ENCODE data around the gene CCDC187. TPM values are rescaled to one million over a fixed set of nuclear protein-coding genes. Genes with fewer than 3 reads are reported as not detected.

CCDC187 gene
- polyA plus RNA-seq, 1 donor from 2014 or later = not detected

DNA sequence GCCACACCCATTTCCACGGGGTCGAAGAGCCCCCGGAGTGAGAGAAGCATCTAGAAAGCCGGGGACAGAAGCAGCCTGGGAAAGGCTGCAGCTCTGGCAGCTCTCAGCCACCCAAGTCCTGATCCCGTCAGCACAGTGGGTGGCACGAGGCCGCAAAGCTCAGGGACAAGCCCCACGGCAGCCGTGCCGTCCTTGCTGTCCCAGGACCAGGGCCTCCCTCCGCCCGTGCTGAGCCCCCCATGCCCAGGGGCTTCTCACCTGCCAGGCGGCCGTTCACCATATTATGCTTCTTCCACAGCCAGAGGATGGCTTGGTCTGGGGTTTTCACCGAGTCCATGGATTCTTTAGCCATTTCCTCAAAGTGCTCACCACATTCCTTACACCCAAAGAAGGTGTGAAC lies 92.9 kb downstream of the CCDC187 start:
- Histone ChIP-seq H3K9ac (ENCODE audit: low read length) (no peak overlapping the region), H3K36me3 (ENCODE audit: insufficient read depth, low read length) (peaks cover 6% of the 10 kb centered on the region), H3K9me2 (ENCODE audit: insufficient read depth, low read length) (no peaks in the 10 kb centered on the region), H3K9me3 (ENCODE audit: low read length) (no peaks in the 10 kb centered on the region), H3K4me2 (ENCODE audit: low read length) (no peak overlapping the region), H4K20me1 (ENCODE audit: insufficient read depth) (no peaks in the 10 kb centered on the region), H3F3A (ENCODE audit: insufficient read depth, low read length, poor library complexity, severe bottlenecking) (no peaks in the 10 kb centered on the region), H2AFZ (ENCODE audit: low read depth, low read length) (no peak overlapping the region), H3K79me2 (replicated peaks; ENCODE audit: insufficient read depth, low read length) (no peaks in the 10 kb centered on the region), H3K27me3 (ENCODE audit: insufficient read depth, low read depth, low read length) (peaks cover 5% of the 10 kb centered on the region), H3K27ac (ENCODE audit: low read length) (no peak overlapping the region), H3K4me3 (ENCODE audit: low read length) (no peak overlapping the region)
- no peak for TF ChIP-seq EZH2 (IDR thresholded peaks at IDR 0.05; ENCODE audit: borderline replicate concordance, insufficient read depth, low read length, poor library complexity, severe bottlenecking)
- no peak for TF ChIP-seq EP300 (conservative IDR thresholded peaks at IDR 0.05; ENCODE audit: poor library complexity, severe bottlenecking)
- no peak for TF ChIP-seq POLR2AphosphoS5 (IDR thresholded peaks at IDR 0.05)
- no peak for TF ChIP-seq TAF1 (IDR thresholded peaks at IDR 0.05; ENCODE audit: low read depth)
- TF ChIP-seq, protein P1, sequence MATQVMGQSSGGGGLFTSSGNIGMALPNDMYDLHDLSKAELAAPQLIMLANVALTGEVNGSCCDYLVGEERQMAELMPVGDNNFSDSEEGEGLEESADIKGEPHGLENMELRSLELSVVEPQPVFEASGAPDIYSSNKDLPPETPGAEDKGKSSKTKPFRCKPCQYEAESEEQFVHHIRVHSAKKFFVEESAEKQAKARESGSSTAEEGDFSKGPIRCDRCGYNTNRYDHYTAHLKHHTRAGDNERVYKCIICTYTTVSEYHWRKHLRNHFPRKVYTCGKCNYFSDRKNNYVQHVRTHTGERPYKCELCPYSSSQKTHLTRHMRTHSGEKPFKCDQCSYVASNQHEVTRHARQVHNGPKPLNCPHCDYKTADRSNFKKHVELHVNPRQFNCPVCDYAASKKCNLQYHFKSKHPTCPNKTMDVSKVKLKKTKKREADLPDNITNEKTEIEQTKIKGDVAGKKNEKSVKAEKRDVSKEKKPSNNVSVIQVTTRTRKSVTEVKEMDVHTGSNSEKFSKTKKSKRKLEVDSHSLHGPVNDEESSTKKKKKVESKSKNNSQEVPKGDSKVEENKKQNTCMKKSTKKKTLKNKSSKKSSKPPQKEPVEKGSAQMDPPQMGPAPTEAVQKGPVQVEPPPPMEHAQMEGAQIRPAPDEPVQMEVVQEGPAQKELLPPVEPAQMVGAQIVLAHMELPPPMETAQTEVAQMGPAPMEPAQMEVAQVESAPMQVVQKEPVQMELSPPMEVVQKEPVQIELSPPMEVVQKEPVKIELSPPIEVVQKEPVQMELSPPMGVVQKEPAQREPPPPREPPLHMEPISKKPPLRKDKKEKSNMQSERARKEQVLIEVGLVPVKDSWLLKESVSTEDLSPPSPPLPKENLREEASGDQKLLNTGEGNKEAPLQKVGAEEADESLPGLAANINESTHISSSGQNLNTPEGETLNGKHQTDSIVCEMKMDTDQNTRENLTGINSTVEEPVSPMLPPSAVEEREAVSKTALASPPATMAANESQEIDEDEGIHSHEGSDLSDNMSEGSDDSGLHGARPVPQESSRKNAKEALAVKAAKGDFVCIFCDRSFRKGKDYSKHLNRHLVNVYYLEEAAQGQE (IDR thresholded peaks at IDR 0.05; ENCODE audit: borderline replicate concordance) = no peak
- no peak for TF ChIP-seq RAD21 (conservative IDR thresholded peaks at IDR 0.05)

DNA sequence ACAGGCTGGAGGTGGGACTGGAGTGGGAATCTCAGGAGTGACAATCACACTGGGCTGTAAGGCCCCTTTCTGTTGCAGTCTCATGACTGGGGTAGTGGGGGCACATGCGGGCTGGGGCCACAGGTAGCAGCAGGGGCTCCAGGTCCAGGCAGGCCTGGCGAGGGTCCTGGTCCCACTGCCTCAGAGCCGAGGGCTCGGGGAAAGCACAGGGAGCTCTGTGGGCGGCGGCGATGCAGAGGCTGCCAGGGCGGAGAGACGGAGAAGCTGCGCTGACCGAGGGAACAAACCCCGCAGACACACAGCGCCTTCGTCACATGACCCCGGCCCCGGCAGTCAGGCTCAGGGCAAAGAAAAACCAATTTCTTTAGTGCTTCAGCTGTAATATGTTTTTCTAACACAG lies 93.6 kb downstream of the CCDC187 start:
- no peak overlapping the region for H3K4me2 ChIP-seq (ENCODE audit: low read length)

More for the DNA sequence above, 93.6 kb downstream of the CCDC187 start:
- Histone ChIP-seq H3K79me2 (replicated peaks; ENCODE audit: insufficient read depth, low read length) (no peaks in the 10 kb centered on the region), H3K27ac (ENCODE audit: low read length) (no peak overlapping the region), H3K9me3 (ENCODE audit: low read length) (no peaks in the 10 kb centered on the region), H2AFZ (ENCODE audit: low read depth, low read length) (no peak overlapping the region), H3K9me2 (ENCODE audit: insufficient read depth, low read length) (no peaks in the 10 kb centered on the region), H3K36me3 (ENCODE audit: insufficient read depth, low read length) (peaks cover 6% of the 10 kb centered on the region), H3K4me3 (ENCODE audit: low read length) (no peak overlapping the region), H3K9ac (ENCODE audit: low read length) (no peak overlapping the region), H3K27me3 (ENCODE audit: insufficient read depth, low read depth, low read length) (peaks cover 12% of the 10 kb centered on the region), H4K20me1 (ENCODE audit: insufficient read depth) (no peaks in the 10 kb centered on the region), H3F3A (ENCODE audit: insufficient read depth, low read length, poor library complexity, severe bottlenecking) (no peaks in the 10 kb centered on the region)
- TF ChIP-seq TAF1 (IDR thresholded peaks at IDR 0.05; ENCODE audit: low read depth) = no peak
- no peak for TF ChIP-seq RAD21 (conservative IDR thresholded peaks at IDR 0.05)
- TF ChIP-seq, protein P1 (IDR thresholded peaks at IDR 0.05; ENCODE audit: borderline replicate concordance) = no peak
- no peak for TF ChIP-seq EZH2 (IDR thresholded peaks at IDR 0.05; ENCODE audit: borderline replicate concordance, insufficient read depth, low read length, poor library complexity, severe bottlenecking)
- TF ChIP-seq SMC3 (conservative IDR thresholded peaks at IDR 0.05; ENCODE audit: poor library complexity) = no peak
- TF ChIP-seq, protein P2, sequence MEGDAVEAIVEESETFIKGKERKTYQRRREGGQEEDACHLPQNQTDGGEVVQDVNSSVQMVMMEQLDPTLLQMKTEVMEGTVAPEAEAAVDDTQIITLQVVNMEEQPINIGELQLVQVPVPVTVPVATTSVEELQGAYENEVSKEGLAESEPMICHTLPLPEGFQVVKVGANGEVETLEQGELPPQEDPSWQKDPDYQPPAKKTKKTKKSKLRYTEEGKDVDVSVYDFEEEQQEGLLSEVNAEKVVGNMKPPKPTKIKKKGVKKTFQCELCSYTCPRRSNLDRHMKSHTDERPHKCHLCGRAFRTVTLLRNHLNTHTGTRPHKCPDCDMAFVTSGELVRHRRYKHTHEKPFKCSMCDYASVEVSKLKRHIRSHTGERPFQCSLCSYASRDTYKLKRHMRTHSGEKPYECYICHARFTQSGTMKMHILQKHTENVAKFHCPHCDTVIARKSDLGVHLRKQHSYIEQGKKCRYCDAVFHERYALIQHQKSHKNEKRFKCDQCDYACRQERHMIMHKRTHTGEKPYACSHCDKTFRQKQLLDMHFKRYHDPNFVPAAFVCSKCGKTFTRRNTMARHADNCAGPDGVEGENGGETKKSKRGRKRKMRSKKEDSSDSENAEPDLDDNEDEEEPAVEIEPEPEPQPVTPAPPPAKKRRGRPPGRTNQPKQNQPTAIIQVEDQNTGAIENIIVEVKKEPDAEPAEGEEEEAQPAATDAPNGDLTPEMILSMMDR (IDR thresholded peaks at IDR 0.05; ENCODE audit: poor library complexity, severe bottlenecking) = no peak
- TF ChIP-seq MXI1 (conservative IDR thresholded peaks at IDR 0.05; ENCODE audit: poor library complexity, severe bottlenecking) = no peak
- no peak for TF ChIP-seq POLR2AphosphoS5 (IDR thresholded peaks at IDR 0.05)
- no peak for TF ChIP-seq EP300 (conservative IDR thresholded peaks at IDR 0.05; ENCODE audit: poor library complexity, severe bottlenecking)

Measured in neural cell (in vitro differentiated cells).